Measurements from ENCODE around the gene DGKB. TPM values are rescaled to one million over a fixed set of nuclear protein-coding genes. Genes with fewer than 3 reads are reported as not detected.

DGKB gene
- total RNA-seq, 4 donors from 2014 or later, result 0.40 to 3.8 (median 0.82) TPM; not detected in 1

GRCh38 chr7:14177876-14178275, 724.7 kb downstream of the DGKB start:
- H3K9me3 ChIP-seq, result no peaks in the 10 kb centered on the region
- no peak overlapping the region for H3K27ac ChIP-seq
- no peak for TF ChIP-seq CTCF (IDR thresholded peaks at IDR 0.05)
- no peak for TF ChIP-seq POLR2A (IDR thresholded peaks at IDR 0.05)
- no peak for TF ChIP-seq POLR2AphosphoS5 (IDR thresholded peaks at IDR 0.05)
- no peak for TF ChIP-seq EP300 (IDR thresholded peaks at IDR 0.05; ENCODE audit: low read depth)
- H3K4me1 ChIP-seq, result no peaks in the 10 kb centered on the region
- no peak for DNase-seq
- 87 to 93% methylated on average over 4 to 5 of the region's 5 CpGs for WGBS, 2 donors (ENCODE audit: low coverage in 1 of 2)
- in situ Hi-C loops (cut with MboI; ENCODE audit: low pct_ligation_motif_present in 1 of 4, low pct_unique_long_range_greater_than_20kb in 1 of 4, low sequenced_read_pairs in 3 of 4), result no loop called here
- no peaks in the 10 kb centered on the region for H3K27me3 ChIP-seq
- H3K4me3 ChIP-seq, result no peak overlapping the region
- intact Hi-C loops (cut with DNase I; ENCODE audit: low total_unique reads), result no loop called here
- no peaks in the 10 kb centered on the region for H3K36me3 ChIP-seq

GRCh38 chr7:14170872-14171271, 731.7 kb downstream of the DGKB start:
- Histone ChIP-seq H3K4me1 (no peaks in the 10 kb centered on the region), H3K27me3 (no peaks in the 10 kb centered on the region), H3K9me3 (peaks cover 0 to 5% of the 10 kb centered on the region in 2 donors), H3K4me3 (no peak overlapping the region), H3K27ac (no peak overlapping the region), H3K36me3 (no peaks in the 10 kb centered on the region)
- WGBS, 2 donors (ENCODE audit: low coverage in 1 of 2), result 81 to 85% methylated on average over 2 of the region's 2 CpGs
- intact Hi-C loops (cut with DNase I; ENCODE audit: low total_unique reads), result no loop called here
- no peak for TF ChIP-seq POLR2AphosphoS5 (IDR thresholded peaks at IDR 0.05)
- no peak for TF ChIP-seq CTCF (IDR thresholded peaks at IDR 0.05)
- TF ChIP-seq EP300 (IDR thresholded peaks at IDR 0.05; ENCODE audit: low read depth), result no peak
- TF ChIP-seq POLR2A (IDR thresholded peaks at IDR 0.05), result no peak
- DNase-seq, result no peak
- in situ Hi-C loops (cut with MboI; ENCODE audit: low pct_ligation_motif_present in 1 of 4, low pct_unique_long_range_greater_than_20kb in 1 of 4, low sequenced_read_pairs in 3 of 4), result no loop called here

GRCh38 chr7:14158111-14158510, 744.4 kb downstream of the DGKB start:
- DNase-seq, result no peak
- Histone ChIP-seq H3K4me1 (no peaks in the 10 kb centered on the region), H3K27me3 (no peaks in the 10 kb centered on the region), H3K4me3 (no peak overlapping the region), H3K36me3 (no peaks in the 10 kb centered on the region), H3K27ac (no peak overlapping the region), H3K9me3 (no peaks in the 10 kb centered on the region)
- in situ Hi-C loops (cut with MboI; ENCODE audit: low pct_ligation_motif_present in 1 of 4, low pct_unique_long_range_greater_than_20kb in 1 of 4, low sequenced_read_pairs in 3 of 4) (no loop called here), intact Hi-C loops (cut with DNase I; ENCODE audit: low total_unique reads) (no loop called here)
- 58 to 75% methylated on average over 2 of the region's 2 CpGs for WGBS, 2 donors (ENCODE audit: low coverage in 1 of 2)
- TF ChIP-seq POLR2A (IDR thresholded peaks at IDR 0.05) (no peak), POLR2AphosphoS5 (IDR thresholded peaks at IDR 0.05) (no peak), CTCF (IDR thresholded peaks at IDR 0.05) (no peak), EP300 (IDR thresholded peaks at IDR 0.05; ENCODE audit: low read depth) (no peak)

- in situ Hi-C loops (cut with MboI; ENCODE audit: low pct_ligation_motif_present in 1 of 4, low pct_unique_long_range_greater_than_20kb in 1 of 4, low sequenced_read_pairs in 3 of 4), result no loop called here
- no peaks in the 10 kb centered on the region for H3K4me1 ChIP-seq
- no peaks in the 10 kb centered on the region for H3K9me3 ChIP-seq
- no peak for TF ChIP-seq EP300 (IDR thresholded peaks at IDR 0.05; ENCODE audit: low read depth)
- TF ChIP-seq POLR2AphosphoS5 (IDR thresholded peaks at IDR 0.05), result no peak
- no peaks in the 10 kb centered on the region for H3K27me3 ChIP-seq
- no peak overlapping the region for H3K27ac ChIP-seq
- H3K36me3 ChIP-seq, result no peaks in the 10 kb centered on the region
- 92 to 100% methylated on average over 1 of the region's 1 CpG for WGBS, 2 donors (ENCODE audit: low coverage in 1 of 2)
- intact Hi-C loops (cut with DNase I; ENCODE audit: low total_unique reads), result no loop called here
- no peak for DNase-seq
- H3K4me3 ChIP-seq, result no peak overlapping the region
Measured at GRCh38 chr7:14156436-14156835, 746.1 kb downstream of the DGKB start.

- Histone ChIP-seq H3K4me3 (no peak overlapping the region), H3K27ac (no peak overlapping the region), H3K9me3 (no peaks in the 10 kb centered on the region), H3K27me3 (no peaks in the 10 kb centered on the region), H3K4me1 (no peaks in the 10 kb centered on the region), H3K36me3 (no peaks in the 10 kb centered on the region)
- intact Hi-C loops (cut with DNase I; ENCODE audit: low total_unique reads) (no loop called here), in situ Hi-C loops (cut with MboI; ENCODE audit: low pct_ligation_motif_present in 1 of 4, low pct_unique_long_range_greater_than_20kb in 1 of 4, low sequenced_read_pairs in 3 of 4) (no loop called here)
- TF ChIP-seq EP300 (IDR thresholded peaks at IDR 0.05; ENCODE audit: low read depth) (no peak), POLR2AphosphoS5 (IDR thresholded peaks at IDR 0.05) (no peak), POLR2A (IDR thresholded peaks at IDR 0.05) (no peak), CTCF (IDR thresholded peaks at IDR 0.05) (no peak)
- DNase-seq, result no peak
- 92 to 94% methylated on average over 5 of the region's 5 CpGs for WGBS, 2 donors (ENCODE audit: low coverage in 1 of 2)
Measured at GRCh38 chr7:14148974-14149373, 753.6 kb downstream of the DGKB start.
